ENCODE data around the gene ISM1.

Gene ISM1

GRCh38 chr20:13259921-13260320 lies 38.8 kb downstream of the ISM1 start:
- no peak for DNase-seq

- DNase-seq: no peak
These were observed 39.7 kb downstream of the ISM1 start for GRCh38 chr20:13260650-13261279.

- DNase-seq: peak; percentile 67 to 76
These were observed 40.6 kb downstream of the ISM1 start for GRCh38 chr20:13261460-13262301.

- no peak for DNase-seq
These were observed 41.2 kb downstream of the ISM1 start for GRCh38 chr20:13262302-13262650.

GRCh38 chr20:13262671-13263360 lies 41.7 kb downstream of the ISM1 start:
- no peak for DNase-seq

GRCh38 chr20:13263451-13263850 lies 42.4 kb downstream of the ISM1 start:
- DNase-seq: no peak

GRCh38 chr20:13264907-13265306 lies 43.8 kb downstream of the ISM1 start:
- DNase-seq: no peak

GRCh38 chr20:13265941-13266340 lies 44.9 kb downstream of the ISM1 start:
- no peak for DNase-seq

GRCh38 chr20:13267231-13267630 lies 46.2 kb downstream of the ISM1 start:
- DNase-seq: no peak

- no peak for DNase-seq
These were observed 47.9 kb downstream of the ISM1 start for GRCh38 chr20:13268953-13269352.

GRCh38 chr20:13270211-13270610 lies 49.1 kb downstream of the ISM1 start:
- no peak for DNase-seq

GRCh38 chr20:13271098-13271497 lies 50.0 kb downstream of the ISM1 start:
- DNase-seq: no peak

- DNase-seq: no peak
These were observed 51.2 kb downstream of the ISM1 start for GRCh38 chr20:13271977-13272975.

GRCh38 chr20:13274275-13274861 lies 53.3 kb downstream of the ISM1 start:
- no peak for DNase-seq

- DNase-seq: no peak
These were observed 56.0 kb downstream of the ISM1 start for GRCh38 chr20:13276945-13277541.

GRCh38 chr20:13277663-13278295 lies 56.7 kb downstream of the ISM1 start:
- no peak for DNase-seq

GRCh38 chr20:13278812-13279570 lies 57.9 kb downstream of the ISM1 start:
- DNase-seq: no peak

GRCh38 chr20:13280609-13281324 lies 59.7 kb downstream of the ISM1 start:
- no peak for DNase-seq

- DNase-seq: no peak
These were observed 63.1 kb downstream of the ISM1 start for GRCh38 chr20:13283869-13284829.

Data from activated T-cell treated with anti-CD3 and anti-CD28 coated beads, Interleukin-2, amount 50 U/mL, for 48 hours (primary cell).